K562 (cell line): Measurements from ENCODE around the gene DCST1. TPM values are rescaled to one million over a fixed set of nuclear protein-coding genes. Genes with fewer than 3 reads are reported as not detected.
A peak's percentile ranks its signal among the peaks of the same experiment; 100 is the strongest.

Source experiments
- ATF7 ChIP-seq: fragments of 450-650 bp; IDR thresholded peaks from 2 replicates; pipeline ENCODE4 v1.7.1; 2014; ENCODE audit warnings: mild to moderate bottlenecking, moderate library complexity
- ESRRA ChIP-seq: fragments of 450-650 bp; IDR thresholded peaks from 2 replicates; pipeline ENCODE4 v1.6.1; 2014; ENCODE audit warnings: low read depth, mild to moderate bottlenecking, moderate library complexity, borderline replicate concordance
- ETS1 ChIP-seq: conservative IDR thresholded peaks from 2 replicates; pipeline ENCODE4 v1.6.1; 2011; ENCODE audit warnings: low read depth, mild to moderate bottlenecking, low read length; ENCODE audit not compliant: control insufficient read depth
- GTF2E2 ChIP-seq: fragments of 200-800 bp; sonication (Bioruptor generic); IDR thresholded peaks from 2 replicates; pipeline ENCODE4 v1.6.1; 2016; ENCODE audit warnings: missing genetic modification characterization, missing compliant biosample characterization
- HDGF ChIP-seq: fragments of 450-650 bp; IDR thresholded peaks from 2 replicates; pipeline ENCODE4 v1.6.1; 2016
- HMG20B ChIP-seq: fragments of 250-450 bp; sonication (Bioruptor Pico); IDR thresholded peaks from 2 replicates; pipeline ENCODE4 v1.5.0; 2021; ENCODE audit warnings: mild to moderate bottlenecking
- HOMEZ ChIP-seq: fragments of 250-450 bp; sonication (Bioruptor Pico); IDR thresholded peaks from 2 replicates; pipeline ENCODE4 v1.4.0; 2020; ENCODE audit warnings: mild to moderate bottlenecking, moderate library complexity
- JUNB ChIP-seq: fragments of 450-650 bp; formaldehyde crosslinking; conservative IDR thresholded peaks from 2 replicates; pipeline ENCODE4 v1.4.0; 2020; ENCODE audit warnings: mild to moderate bottlenecking
- KLF6 ChIP-seq: fragments of 250-450 bp; sonication (Bioruptor Pico); IDR thresholded peaks from 2 replicates; pipeline ENCODE4 v1.4.0; 2020; ENCODE audit warnings: mild to moderate bottlenecking, moderate library complexity, borderline replicate concordance
- MEIS2 ChIP-seq: fragments of 450-650 bp; IDR thresholded peaks from 2 replicates; pipeline ENCODE4 v1.6.1; 2014; ENCODE audit warnings: mild to moderate bottlenecking; ENCODE audit not compliant: partially characterized antibody
- PHB ChIP-seq: fragments of 250-450 bp; sonication (Bioruptor Pico); IDR thresholded peaks from 2 replicates; pipeline ENCODE4 v1.5.0; 2021
- SIN3A ChIP-seq, 2 experiments: fragments of 150-350 bp in 1 of 2; IDR thresholded peaks; 2 replicates each; pipeline ENCODE4 v1.6.1; 2011 to 2016; ENCODE audit warnings: borderline replicate concordance in 2 of 2, low read depth in 2 of 2, low read length in 2 of 2, mild to moderate bottlenecking in 2 of 2, moderate library complexity in 2 of 2; ENCODE audit not compliant: control insufficient read depth in 1 of 2
- SMAD4 ChIP-seq: fragments of 250-450 bp; sonication (Bioruptor Pico); conservative IDR thresholded peaks from 2 replicates; pipeline ENCODE4 v1.8.0; 2021; ENCODE audit warnings: inconsistent platforms, mild to moderate bottlenecking, moderate library complexity
- SREBF1 ChIP-seq: fragments of 150-350 bp; IDR thresholded peaks from 2 replicates; pipeline ENCODE4 v1.6.1; 2014; ENCODE audit warnings: antibody characterized with exemption, low read depth, low read length, borderline replicate concordance
- TBL1XR1 ChIP-seq, 2 experiments: IDR thresholded peaks; 2 replicates each; pipeline ENCODE4 v1.6.1; 2012; ENCODE audit warnings: improper control_type of control experiment in 2 of 2, low read length in 2 of 2, mild to moderate bottlenecking in 1 of 2
- YY1 ChIP-seq, 3 experiments: IDR thresholded peaks; 2 replicates each; pipeline ENCODE4 v1.6.1; 2011; ENCODE audit warnings: low read length in 2 of 3, mild to moderate bottlenecking in 2 of 3, moderate library complexity in 2 of 3, borderline replicate concordance in 1 of 3, control low read depth in 1 of 3, low read depth in 1 of 3; ENCODE audit not compliant: insufficient read depth in 3 of 3, insufficient replicate concordance in 2 of 3, control insufficient read depth in 1 of 3, insufficient read length in 1 of 3; ENCODE audit errors: extremely low read depth in 1 of 3
- ZC3H8 ChIP-seq: fragments of 450-650 bp; IDR thresholded peaks from 2 replicates; pipeline ENCODE4 v1.6.1; 2017
- ZFP36 ChIP-seq: fragments of 150-350 bp; IDR thresholded peaks from 2 replicates; pipeline ENCODE4 v1.6.1; 2018; ENCODE audit warnings: low read length, low read depth; ENCODE audit not compliant: partially characterized antibody
- ZHX1 ChIP-seq: fragments of 150-350 bp; conservative IDR thresholded peaks from 2 replicates; pipeline ENCODE4 v1.6.1; 2014; ENCODE audit warnings: low read length
- ZNF384 ChIP-seq: IDR thresholded peaks from 2 replicates; pipeline ENCODE4 v1.6.1; 2012; ENCODE audit warnings: low read depth, low read length, improper control_type of control experiment
- ZNF431 ChIP-seq: sonication (generic); formaldehyde crosslinking; IDR thresholded peaks from 2 replicates; pipeline ENCODE4 v1.8.0; 2022; ENCODE audit warnings: mild to moderate bottlenecking, missing genetic modification reagents
- ZNF764 ChIP-seq: fragments of 250-450 bp; sonication (Bioruptor Pico); IDR thresholded peaks from 2 replicates; pipeline ENCODE4 v1.4.0; 2020; ENCODE audit warnings: low read depth, mild to moderate bottlenecking, moderate library complexity
- polyA plus RNA-seq, 8 experiments: library from polyadenylated mRNA; depleted of rRNA in 4 of 8; stranded (reverse) in 5 of 8; unstranded in 3 of 8; fragments of >200 nt; fragmentation: Nextera tagmentation in 2 of 8; fragmentation: Illumina TruSeq in 1 of 8; extraction: Ambion mirVana in 2 of 8; extraction: Trizol in 1 of 8; gene quantifications; 2 replicates each; pipeline versions ENCODE4 v1.2.1 to v1.2.3, GENCODE V29; 2011 to 2014; ENCODE audit warnings: inconsistent platforms in 1 of 8, missing spikeins in 1 of 8
- total RNA-seq, 7 experiments: library from RNA; depleted of rRNA in 6 of 7; stranded (reverse); fragments of >200 nt in 6 of 7; fragmentation: Illumina TruSeq in 2 of 7; extraction: Trizol in 2 of 7; gene quantifications; 2 replicates each; pipeline versions ENCODE4 v1.2.1 to v1.2.3, GENCODE V29; 2011 to 2021; ENCODE audit warnings: low replicate concordance in 1 of 7

DCST1 gene
- total and polyA plus RNA-seq, 9 of the 15 experiments (the other 6 are each of a cell fraction or from before 2014, with no cell fraction given), result not detected

GRCh38 chr1:155044812-155045657 lies 11.4 kb downstream of the DCST1 start (continued):
- TF ChIP-seq YY1 (IDR thresholded peaks at IDR 0.05; ENCODE audit: borderline replicate concordance in 1 of 3, control insufficient read depth in 1 of 3, extremely low read depth in 1 of 3, insufficient read depth in 3 of 3, insufficient read length in 1 of 3, insufficient replicate concordance in 2 of 3, low read depth in 1 of 3, low read length in 2 of 3) (peak in 1 of 3 experiments; percentile 24), ZC3H8 (no peak), TBL1XR1 (IDR thresholded peaks at IDR 0.05; ENCODE audit: low read length in 2 of 2) (no peak), PHB (CRISPR knock-in tag) (no peak), HOMEZ (no peak), ZHX1 (no peak), SMAD4 (no peak), HDGF (no peak), KLF6 (CRISPR knock-in tag) (no peak), GTF2E2 (tag) (no peak), SIN3A (IDR thresholded peaks at IDR 0.05; ENCODE audit: borderline replicate concordance in 2 of 2, control insufficient read depth in 1 of 2, low read depth in 2 of 2, low read length in 2 of 2) (no peak), ETS1 (no peak), ESRRA (no peak), ZFP36 (no peak), ZNF431 (no peak), SREBF1 (no peak), HMG20B (no peak), ZNF384 (no peak), JUNB (CRISPR knock-in tag) (no peak), MEIS2 (no peak), ZNF764 (CRISPR knock-in tag) (no peak), ATF7 (peak; percentile 88)
